Sigmoid colon (tissue), 7 donors: ENCODE data around the gene SLC7A6OS. TPM values are rescaled to one million over a fixed set of nuclear protein-coding genes. Genes with fewer than 3 reads are reported as not detected.

Experiments used
- DNase-seq: peaks from one replicate; pipeline ENCODE4 v3.0.0-alpha.2; 2019
- H3K27ac ChIP-seq, 4 donors: fragments of 200-600 bp; sonication (generic); one replicate each; pipeline ENCODE4 v1.5.1; 2016 to 2019; ENCODE audit warnings: mild to moderate bottlenecking in 1 of 4
- H3K27me3 ChIP-seq, 3 donors: fragments of 200-600 bp; sonication (generic); one replicate each; pipeline ENCODE4 v1.5.1; 2019; ENCODE audit warnings: mild to moderate bottlenecking in 1 of 3
- H3K36me3 ChIP-seq, 4 donors: fragments of 200-600 bp; sonication (generic); one replicate each; pipeline ENCODE4 v1.5.1; 2016 to 2019
- H3K4me1 ChIP-seq, 4 donors: fragments of 200-600 bp; sonication (generic); one replicate each; pipeline ENCODE4 v1.5.1; 2017 to 2019
- H3K4me3 ChIP-seq, 4 donors: fragments of 200-600 bp; sonication (generic); one replicate each; pipeline ENCODE4 v1.5.1; 2017 to 2019; ENCODE audit warnings: mild to moderate bottlenecking in 2 of 4, moderate library complexity in 1 of 4
- H3K9me3 ChIP-seq, 4 donors: fragments of 200-600 bp in 3 of 4; sonication (generic) in 3 of 4; one replicate each; pipeline versions ENCODE4 v1.5.1 to v1.6.1; 2013 to 2019
- CTCF ChIP-seq, 4 experiments: fragments of 450-650 bp in 3 of 4; fragments of 200-600 bp in 1 of 4; IDR thresholded peaks; one replicate each; pipeline ENCODE4 v1.5.1; 2016 to 2019; ENCODE audit warnings: antibody characterized with exemption in 4 of 4, mild to moderate bottlenecking in 3 of 4, moderate library complexity in 2 of 4
- EP300 ChIP-seq, 4 donors: sonication (generic); formaldehyde crosslinking; IDR thresholded peaks; one replicate each; pipeline ENCODE4 v1.6.1; 2017; ENCODE audit warnings: antibody characterized with exemption in 4 of 4
- POLR2A ChIP-seq, 2 donors: fragments of 450-650 bp; IDR thresholded peaks; one replicate each; pipeline ENCODE4 v1.6.1; 2016; ENCODE audit warnings: antibody characterized with exemption in 2 of 2, mild to moderate bottlenecking in 2 of 2, moderate library complexity in 2 of 2
- POLR2AphosphoS5 ChIP-seq, 4 donors: sonication (generic); formaldehyde crosslinking; IDR thresholded peaks; one replicate each; pipeline ENCODE4 v1.6.1; 2017; ENCODE audit warnings: antibody characterized with exemption in 4 of 4
- WGBS, 2 donors: extraction: QIAGEN DNeasy Blood & Tissue Kit; methylation state at CpG; one replicate each; pipeline ENCODE4 v1.1.7; 2013; 5-methylcytosine and 5-hydroxymethylcytosine counted together
- intact Hi-C: fragments of 100-400 bp; cut with DNase I; formaldehyde crosslinking; loops from one replicate; pipeline ENCODE4 v1.15.1; 2023
- polyA plus RNA-seq, 3 donors: library from polyadenylated mRNA; stranded (reverse); fragments of 200-250 nt; gene quantifications; one replicate each; pipeline ENCODE4 v1.2.3, GENCODE V29; 2013
- total RNA-seq, 4 donors: library from RNA; depleted of rRNA; stranded (reverse); fragments of >200 nt; gene quantifications; one replicate each; pipeline ENCODE4 v1.1.0, GENCODE V29; 2016
- donor health status: healthy with polysubstance abuse.
- donor health status: Bipolar disorder and iron deficiency.
- donor health status: healthy.

Gene SLC7A6OS
- total and polyA plus RNA-seq, 7 donors, result 4.8 to 20.8 (median 10.0) TPM

GRCh38 chr16:68272507-68273209 is 38.1 kb downstream of the SLC7A6OS start:
- peaks cover 0 to 21% (median 7%) of the 10 kb centered on the region in 4 donors for H3K36me3 ChIP-seq
- no peak for TF ChIP-seq POLR2AphosphoS5 (IDR thresholded peaks at IDR 0.05)
- TF ChIP-seq POLR2A (IDR thresholded peaks at IDR 0.05), result no peak
- no peak for TF ChIP-seq CTCF (IDR thresholded peaks at IDR 0.05)
- TF ChIP-seq EP300 (IDR thresholded peaks at IDR 0.05), result no peak
- no peak overlapping the region for H3K27ac ChIP-seq
- no peak for DNase-seq
- peaks cover 0 to 33% (median 30%) of the 10 kb centered on the region in 4 donors for H3K4me1 ChIP-seq
- no peak overlapping the region for H3K4me3 ChIP-seq
- H3K9me3 ChIP-seq, result no peaks in the 10 kb centered on the region
- 26 to 67% methylated on average over 4 of the region's 4 CpGs for WGBS, 2 donors
- intact Hi-C loops, result no loop called here
- no peaks in the 10 kb centered on the region for H3K27me3 ChIP-seq

- H3K4me1 ChIP-seq, result peaks cover 0 to 30% (median 24%) of the 10 kb centered on the region in 4 donors
- no peak for TF ChIP-seq POLR2A (IDR thresholded peaks at IDR 0.05)
- no peak for DNase-seq
- peaks cover 0 to 21% (median 7%) of the 10 kb centered on the region in 4 donors for H3K36me3 ChIP-seq
- H3K9me3 ChIP-seq, result no peaks in the 10 kb centered on the region
- H3K27me3 ChIP-seq, result no peaks in the 10 kb centered on the region
- WGBS, 2 donors, result 0 to 50% methylated on average over 1 of the region's 1 CpG
- H3K4me3 ChIP-seq, result no peak overlapping the region
- intact Hi-C loops, result no loop called here
- H3K27ac ChIP-seq, result no peak overlapping the region
Measured at GRCh38 chr16:68270353-68270752, 40.4 kb downstream of the SLC7A6OS start.

- intact Hi-C loops, result no loop called here
- no peaks in the 10 kb centered on the region for H3K9me3 ChIP-seq
- H3K4me1 ChIP-seq, result peaks cover 0 to 30% (median 20%) of the 10 kb centered on the region in 4 donors
Measured at GRCh38 chr16:68269793-68270192, 41.0 kb downstream of the SLC7A6OS start.

GRCh38 chr16:68267612-68268405 is 42.9 kb downstream of the SLC7A6OS start:
- TF ChIP-seq POLR2A (IDR thresholded peaks at IDR 0.05) (no peak), EP300 (IDR thresholded peaks at IDR 0.05) (no peak), POLR2AphosphoS5 (IDR thresholded peaks at IDR 0.05) (no peak), CTCF (IDR thresholded peaks at IDR 0.05) (no peak)
- H3K27me3 ChIP-seq, result no peaks in the 10 kb centered on the region
- peak overlapping the region in 1 of 4 donors; percentile 16 for H3K27ac ChIP-seq
- H3K4me3 ChIP-seq, result no peak overlapping the region
- H3K4me1 ChIP-seq, result peaks cover 0 to 38% (median 26%) of the 10 kb centered on the region in 4 donors
- no peaks in the 10 kb centered on the region for H3K36me3 ChIP-seq
- 37 to 65% methylated on average over 6 of the region's 6 CpGs for WGBS, 2 donors
- no peak for DNase-seq
- H3K9me3 ChIP-seq, result no peaks in the 10 kb centered on the region
- intact Hi-C loops, result no loop called here

More at GRCh38 chr16:68269793-68270192, 41.0 kb downstream of the SLC7A6OS start:
- Histone ChIP-seq H3K4me3 (no peak overlapping the region), H3K36me3 (peaks cover 0 to 17% (median 5%) of the 10 kb centered on the region in 4 donors), H3K27ac (peak overlapping the region in 1 of 4 donors; percentile 29), H3K27me3 (no peaks in the 10 kb centered on the region)
- 89 to 92% methylated on average over 4 of the region's 4 CpGs for WGBS, 2 donors
- DNase-seq, result no peak
- TF ChIP-seq POLR2A (IDR thresholded peaks at IDR 0.05) (no peak), CTCF (IDR thresholded peaks at IDR 0.05) (no peak), POLR2AphosphoS5 (IDR thresholded peaks at IDR 0.05) (no peak), EP300 (IDR thresholded peaks at IDR 0.05) (no peak)
